Kidney (tissue), 14 donors: ENCODE measurements around the gene AP2M1. TPM values are rescaled to one million over a fixed set of nuclear protein-coding genes. Genes with fewer than 3 reads are reported as not detected.

ENCODE experiments used
- DNase-seq, 5 donors: peaks; one replicate each; pipeline ENCODE4 v3.0.0-alpha.2; 2013 to 2020
- FAIRE-seq: peaks from 2 replicates; lab custom pipeline; 2012; peaks lifted over from hg19 to GRCh38; lab: Jason Lieb, UNC
- H3K27ac ChIP-seq, 2 donors: one replicate each; pipeline ENCODE4 v1.7.0; 2013; ENCODE audit warnings: low read depth in 2 of 2, low read length in 2 of 2, inconsistent platforms in 1 of 2
- H3K27me3 ChIP-seq: one replicate; pipeline ENCODE4 v1.7.1; 2013; ENCODE audit warnings: low read length, inconsistent platforms; ENCODE audit not compliant: control insufficient read depth, insufficient read depth
- H3K36me3 ChIP-seq, 3 donors: one replicate each; pipeline versions ENCODE4 v1.7.0 to v1.7.1; 2013; ENCODE audit warnings: low read length in 3 of 3, control low read depth in 1 of 3, inconsistent platforms in 1 of 3; ENCODE audit not compliant: insufficient read depth in 3 of 3, control insufficient read depth in 2 of 3
- H3K4me1 ChIP-seq, 3 donors: one replicate each; pipeline versions ENCODE4 v1.7.0 to v1.7.1; 2013; ENCODE audit warnings: low read length in 3 of 3, inconsistent platforms in 1 of 3, low read depth in 1 of 3; ENCODE audit not compliant: control insufficient read depth in 2 of 3, insufficient read depth in 2 of 3
- H3K4me3 ChIP-seq, 3 donors: one replicate each; pipeline versions ENCODE4 v1.7.0 to v1.8.1; 2013; ENCODE audit warnings: low read length in 3 of 3, control low read depth in 1 of 3, inconsistent platforms in 1 of 3
- H3K9ac ChIP-seq, 3 donors: one replicate each; pipeline versions ENCODE4 v1.7.0 to v1.7.1; 2013; ENCODE audit warnings: low read length in 3 of 3, control low read depth in 1 of 3, inconsistent platforms in 1 of 3
- H3K9me3 ChIP-seq, 3 donors: one replicate each; pipeline versions ENCODE4 v1.7.0 to v1.7.1; 2013; ENCODE audit warnings: low read length in 3 of 3, control low read depth in 1 of 3, inconsistent platforms in 1 of 3; ENCODE audit not compliant: control insufficient read depth in 2 of 3, insufficient read depth in 1 of 3
- intact Hi-C: fragments of 100-400 bp; cut with DNase I; formaldehyde crosslinking; loops from one replicate; pipeline ENCODE4 v1.11.1; 2022
- polyA plus RNA-seq: library from polyadenylated mRNA; stranded (reverse); fragments of 350-450 nt; fragmentation: Illumina TruSeq; extraction: RNeasy Lipid Tissue Mini Kit (QIAGEN cat#74804); gene quantifications from one replicate; pipeline ENCODE4 v1.2.3, GENCODE V29; 2014; ENCODE audit warnings: low read depth, low replicate concordance; ENCODE audit not compliant: insufficient read depth
- total RNA-seq: library from RNA; stranded (reverse); fragmentation: NEBNext Ultra II Directional; extraction: Animal tissue kit (Norgen Biotek cat#: 25700); gene quantifications from one replicate; pipeline ENCODE4 v1.2.1, GENCODE V29; 2021
- TF ChIP-seq, protein P1 (sequence below): IDR thresholded peaks from 3 replicates; pipeline ENCODE4 v1.5.1; 2012; ENCODE audit warnings: mild to moderate bottlenecking, moderate library complexity, borderline replicate concordance; ENCODE audit not compliant: insufficient read depth; ENCODE audit errors: extremely low read depth
- donor health status: control.
- donor health status: control.
- donor health status: control.
- donor health status: control.
- donor health status: control.
- donor health status: DM: yes; HTN: yes; CAD: no.
- donor health status: Normal renal cell carcinoma (clear cell type).

The AP2M1 gene
- total and polyA plus RNA-seq, 2 donors from 2014 or later, result 329 to 353 TPM

DNA sequence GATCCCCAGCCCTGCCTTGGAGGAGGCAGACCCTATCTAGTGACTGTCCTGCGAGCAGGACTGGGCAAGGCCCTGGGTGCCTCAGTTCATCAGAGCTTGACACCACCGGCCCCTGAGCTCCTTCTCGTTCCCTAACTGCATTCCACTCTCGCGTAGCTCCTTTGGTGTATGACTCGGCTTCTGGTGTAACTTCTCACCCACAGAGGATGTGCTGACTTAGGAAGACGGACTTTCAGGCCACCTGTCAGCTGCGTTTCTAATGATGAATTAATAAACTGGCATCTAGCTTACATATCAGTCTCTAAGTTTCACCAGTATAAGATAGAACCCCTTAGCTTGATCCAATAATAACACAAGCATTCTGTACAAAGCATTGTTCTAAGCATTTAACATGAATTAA lies 28.9 kb downstream of the AP2M1 start:
- DNase-seq (no peak), FAIRE-seq (no peak)
- intact Hi-C loops, result no loop called here

DNA sequence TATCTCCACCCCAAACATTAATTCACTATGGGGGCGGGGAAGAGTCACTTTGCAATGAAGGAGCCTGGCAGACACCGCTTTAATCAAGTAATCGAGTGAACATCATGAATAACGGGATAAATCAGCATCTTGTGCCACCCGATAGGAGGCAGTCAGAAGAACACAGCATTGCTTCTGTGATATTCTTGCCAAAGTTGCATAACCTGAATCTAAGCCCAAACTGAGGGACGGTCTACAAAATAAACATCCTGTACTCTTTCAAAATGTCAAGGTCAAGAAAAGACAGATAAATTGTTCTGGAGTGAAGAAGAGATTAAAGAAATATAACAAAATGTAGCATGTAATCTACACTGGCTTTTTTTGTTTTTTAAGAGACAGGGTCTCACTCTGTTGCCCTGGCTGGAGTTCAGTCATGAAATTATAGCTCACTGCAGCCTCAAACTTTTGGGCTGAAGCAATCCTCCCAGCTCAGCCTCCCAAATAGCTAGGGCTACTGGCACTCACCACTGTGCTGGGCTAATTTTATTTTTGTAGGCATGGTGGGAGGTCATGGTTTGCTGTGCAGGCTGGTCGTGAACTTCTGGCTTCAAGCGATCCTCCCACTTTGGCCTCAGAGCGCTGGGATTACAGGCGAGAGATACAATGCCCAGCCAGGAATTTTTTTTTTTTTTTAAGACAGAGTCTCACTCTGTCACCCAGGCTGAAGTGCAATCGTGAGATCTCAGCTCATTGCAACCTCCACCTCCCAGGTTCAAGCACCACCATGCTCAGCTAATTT lies 34.7 kb downstream of the AP2M1 start:
- Histone ChIP-seq H3K9me3 (no peaks in the 10 kb centered on the region), H3K4me3 (no peak overlapping the region), H3K4me1 (no peaks in the 10 kb centered on the region), H3K27me3 (no peaks in the 10 kb centered on the region), H3K27ac (no peak overlapping the region), H3K9ac (no peak overlapping the region), H3K36me3 (no peaks in the 10 kb centered on the region)
- no peak for DNase-seq
- TF ChIP-seq, protein P1, sequence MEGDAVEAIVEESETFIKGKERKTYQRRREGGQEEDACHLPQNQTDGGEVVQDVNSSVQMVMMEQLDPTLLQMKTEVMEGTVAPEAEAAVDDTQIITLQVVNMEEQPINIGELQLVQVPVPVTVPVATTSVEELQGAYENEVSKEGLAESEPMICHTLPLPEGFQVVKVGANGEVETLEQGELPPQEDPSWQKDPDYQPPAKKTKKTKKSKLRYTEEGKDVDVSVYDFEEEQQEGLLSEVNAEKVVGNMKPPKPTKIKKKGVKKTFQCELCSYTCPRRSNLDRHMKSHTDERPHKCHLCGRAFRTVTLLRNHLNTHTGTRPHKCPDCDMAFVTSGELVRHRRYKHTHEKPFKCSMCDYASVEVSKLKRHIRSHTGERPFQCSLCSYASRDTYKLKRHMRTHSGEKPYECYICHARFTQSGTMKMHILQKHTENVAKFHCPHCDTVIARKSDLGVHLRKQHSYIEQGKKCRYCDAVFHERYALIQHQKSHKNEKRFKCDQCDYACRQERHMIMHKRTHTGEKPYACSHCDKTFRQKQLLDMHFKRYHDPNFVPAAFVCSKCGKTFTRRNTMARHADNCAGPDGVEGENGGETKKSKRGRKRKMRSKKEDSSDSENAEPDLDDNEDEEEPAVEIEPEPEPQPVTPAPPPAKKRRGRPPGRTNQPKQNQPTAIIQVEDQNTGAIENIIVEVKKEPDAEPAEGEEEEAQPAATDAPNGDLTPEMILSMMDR, result no peak
- intact Hi-C loops, result no loop called here
- no peak for FAIRE-seq

More for the DNA sequence above, 28.9 kb downstream of the AP2M1 start:
- H3K36me3 ChIP-seq, result no peaks in the 10 kb centered on the region
- no peaks in the 10 kb centered on the region for H3K9me3 ChIP-seq
- no peaks in the 10 kb centered on the region for H3K4me1 ChIP-seq
- no peak overlapping the region for H3K9ac ChIP-seq
- TF ChIP-seq, protein P1, result no peak
- no peaks in the 10 kb centered on the region for H3K27me3 ChIP-seq
- H3K27ac ChIP-seq, result no peak overlapping the region
- no peak overlapping the region for H3K4me3 ChIP-seq

DNA sequence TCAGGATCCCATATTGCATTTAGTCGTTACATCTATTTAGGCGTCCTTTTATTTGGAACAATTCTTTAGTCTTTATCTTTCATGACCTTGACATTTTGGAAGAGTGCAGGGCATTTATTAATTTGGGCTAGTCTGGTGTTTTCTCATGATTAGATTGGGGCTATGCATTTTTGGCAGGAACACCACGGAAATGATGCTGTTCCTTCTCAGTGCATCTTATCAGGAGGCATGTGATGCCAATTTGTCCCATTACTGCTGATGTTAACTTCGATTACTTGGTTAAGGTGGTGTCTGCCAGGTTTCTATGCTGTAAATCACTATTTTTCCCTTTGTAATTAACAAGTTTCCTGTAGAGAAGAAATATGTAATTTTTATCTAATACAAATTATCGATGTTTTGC lies 36.6 kb downstream of the AP2M1 start:
- H3K4me3 ChIP-seq, result no peak overlapping the region
- H3K27ac ChIP-seq, result no peak overlapping the region
- H3K36me3 ChIP-seq, result no peaks in the 10 kb centered on the region
- H3K9ac ChIP-seq, result no peak overlapping the region
- H3K4me1 ChIP-seq, result no peaks in the 10 kb centered on the region
- FAIRE-seq (no peak), DNase-seq (no peak)
- intact Hi-C loops, result no loop called here
- no peaks in the 10 kb centered on the region for H3K27me3 ChIP-seq
- TF ChIP-seq, protein P1, result no peak
- no peaks in the 10 kb centered on the region for H3K9me3 ChIP-seq
